Nephron (organoid): ENCODE measurements around the gene HNRNPAB.

ENCODE experiments used
- H3K27ac Mint-ChIP-seq, 3 experiments: 2 replicates each; pipeline ENCODE4 v1.8.0; 2020; ENCODE audit warnings: mixed read lengths in 3 of 3, mild to moderate bottlenecking in 2 of 3, moderate library complexity in 1 of 3
- H3K27me3 Mint-ChIP-seq: 2 replicates; pipeline ENCODE4 v1.8.0; 2021; ENCODE audit warnings: low read depth, mild to moderate bottlenecking, moderate library complexity, mixed read lengths
- H3K36me3 Mint-ChIP-seq: 2 replicates; pipeline ENCODE4 v1.8.0; 2020; ENCODE audit warnings: low read depth, mixed read lengths
- H3K4me1 Mint-ChIP-seq: 2 replicates; pipeline ENCODE4 v1.8.0; 2020; ENCODE audit warnings: mixed read lengths
- H3K4me3 Mint-ChIP-seq, 3 experiments: 2 replicates each; pipeline ENCODE4 v1.8.0; 2020; ENCODE audit warnings: mild to moderate bottlenecking in 3 of 3, mixed read lengths in 3 of 3, moderate library complexity in 2 of 3
- H3K9me3 Mint-ChIP-seq: 2 replicates; pipeline ENCODE4 v1.8.0; 2020; ENCODE audit warnings: mixed read lengths
- CTCF ChIP-seq, 3 experiments: fragments of 200-600 bp; sonication (generic); IDR thresholded peaks; one replicate each; pipeline ENCODE4 v1.5.0; 2021; ENCODE audit warnings: antibody characterized with exemption in 3 of 3; ENCODE audit not compliant: unreplicated experiment in 3 of 3

The HNRNPAB gene

GRCh38 chr5:178198706-178199105 lies 5.6 kb upstream of the HNRNPAB start:
- Mint-ChIP-seq H3K4me3 (no peak overlapping the region), H3K27ac (no peak overlapping the region), H3K9me3 (no peaks in the 10 kb centered on the region), H3K36me3 (no peaks in the 10 kb centered on the region), H3K27me3 (peaks cover 18% of the 10 kb centered on the region), H3K4me1 (peaks cover 6% of the 10 kb centered on the region)
- no peak for TF ChIP-seq CTCF (IDR thresholded peaks at IDR 0.05; ENCODE audit: unreplicated experiment in 3 of 3)

GRCh38 chr5:178199581-178200434 lies 4.5 kb upstream of the HNRNPAB start:
- H3K4me3 Mint-ChIP-seq = peak overlapping the region in 1 of 3 experiments; percentile 24
- H3K36me3 Mint-ChIP-seq = peaks cover 3% of the 10 kb centered on the region
- TF ChIP-seq CTCF (IDR thresholded peaks at IDR 0.05; ENCODE audit: unreplicated experiment in 3 of 3) = no peak
- H3K9me3 Mint-ChIP-seq = no peaks in the 10 kb centered on the region
- H3K4me1 Mint-ChIP-seq = peaks cover 10% of the 10 kb centered on the region
- H3K27me3 Mint-ChIP-seq = peaks cover 15% of the 10 kb centered on the region
- peak overlapping the region; percentile 1 to 27 (median 4) for H3K27ac Mint-ChIP-seq

- H3K4me3 Mint-ChIP-seq = peak overlapping the region; percentile 33 to 78 (median 73)
- H3K27me3 Mint-ChIP-seq = peaks cover 7% of the 10 kb centered on the region
- H3K4me1 Mint-ChIP-seq = peaks cover 20% of the 10 kb centered on the region
- peaks cover 14% of the 10 kb centered on the region for H3K36me3 Mint-ChIP-seq
- no peaks in the 10 kb centered on the region for H3K9me3 Mint-ChIP-seq
- no peak for TF ChIP-seq CTCF (IDR thresholded peaks at IDR 0.05; ENCODE audit: unreplicated experiment in 3 of 3)
- peak overlapping the region in 1 of 3 experiments; percentile 74 for H3K27ac Mint-ChIP-seq
Observed at GRCh38 chr5:178201221-178201926, 3.0 kb upstream of the HNRNPAB start.

- Mint-ChIP-seq H3K4me1 (peaks cover 25% of the 10 kb centered on the region), H3K4me3 (peak overlapping the region; percentile 33 to 78 (median 73)), H3K9me3 (no peaks in the 10 kb centered on the region), H3K27me3 (peaks cover 6% of the 10 kb centered on the region), H3K27ac (peak overlapping the region in 1 of 3 experiments; percentile 74), H3K36me3 (peaks cover 19% of the 10 kb centered on the region)
- no peak for TF ChIP-seq CTCF (IDR thresholded peaks at IDR 0.05; ENCODE audit: unreplicated experiment in 3 of 3)
Observed at GRCh38 chr5:178201927-178202235, 2.5 kb upstream of the HNRNPAB start.

GRCh38 chr5:178202541-178202940 lies 1.8 kb upstream of the HNRNPAB start:
- Mint-ChIP-seq H3K36me3 (peaks cover 26% of the 10 kb centered on the region), H3K27me3 (peaks cover 3% of the 10 kb centered on the region), H3K4me1 (peaks cover 31% of the 10 kb centered on the region), H3K27ac (no peak overlapping the region), H3K4me3 (peak overlapping the region; percentile 75 to 81 (median 75)), H3K9me3 (no peaks in the 10 kb centered on the region)
- TF ChIP-seq CTCF (IDR thresholded peaks at IDR 0.05; ENCODE audit: unreplicated experiment in 3 of 3) = no peak
